ENCODE measurements around the gene CTAG1A. TPM values are rescaled to one million over a fixed set of nuclear protein-coding genes. Genes with fewer than 3 reads are reported as not detected.

The CTAG1A gene
- total RNA-seq, 1 experiment from 2014 or later = not detected

- Mint-ChIP-seq H3K36me3 (ENCODE audit: insufficient read depth in 1 of 3, low read depth in 3 of 3) (peaks cover 11 to 16% (median 11%) of the 10 kb centered on the region in 3 experiments), H3K9me3 (peaks cover 75 to 80% of the 10 kb centered on the region in 2 experiments), H3K27ac (no peak overlapping the region), H3K4me3 (no peak overlapping the region), H3K27me3 (ENCODE audit: low read depth) (peaks cover 2% of the 10 kb centered on the region), H3K4me1 (peaks cover 5 to 11% of the 10 kb centered on the region in 2 experiments)
- Histone ChIP-seq H3K9me3 (ENCODE audit: control insufficient read depth, low read depth, low read length) (peaks cover 61% of the 10 kb centered on the region), H3K14ac (ENCODE audit: insufficient read depth, low read length) (no peak overlapping the region), H3K4me1 (ENCODE audit: insufficient read depth, low read length) (no peaks in the 10 kb centered on the region), H4K91ac (ENCODE audit: insufficient read length, low read depth, low read length) (no peak overlapping the region), H3K9ac (ENCODE audit: extremely low read depth, insufficient read length, low read length) (no peak overlapping the region), H2AFZ (ENCODE audit: low read length) (no peak overlapping the region), H3K79me2 (ENCODE audit: insufficient read depth, low read length) (no peaks in the 10 kb centered on the region), H3K27ac (ENCODE audit: insufficient read length, low read depth, low read length) (no peak overlapping the region), H4K20me1 (ENCODE audit: control insufficient read depth, insufficient read depth, insufficient read length) (no peaks in the 10 kb centered on the region), H3K79me1 (ENCODE audit: insufficient read depth, low read depth, low read length, poor library complexity, severe bottlenecking) (no peaks in the 10 kb centered on the region), H2BK15ac (ENCODE audit: low read depth, low read length) (no peak overlapping the region), H2BK12ac (ENCODE audit: insufficient read length, low read depth, low read length) (no peak overlapping the region), H2AK5ac (ENCODE audit: insufficient read length, low read length) (no peak overlapping the region), H4K5ac (ENCODE audit: insufficient read length, low read depth, low read length) (no peak overlapping the region), H3K4ac (ENCODE audit: low read depth, low read length) (no peak overlapping the region), H3K4me2 (ENCODE audit: insufficient read depth, insufficient read length, low read length) (no peak overlapping the region), H2BK120ac (ENCODE audit: low read depth, low read length, poor library complexity, severe bottlenecking) (no peak overlapping the region), H3T11ph (ENCODE audit: low read length) (no peak overlapping the region), H3K27me3 (ENCODE audit: insufficient read depth, low read length) (no peaks in the 10 kb centered on the region), H3K18ac (ENCODE audit: insufficient read length, low read depth, low read length) (no peak overlapping the region), H3K56ac (ENCODE audit: insufficient read length, low read depth, low read length) (no peak overlapping the region), H4K8ac (replicated peaks; ENCODE audit: insufficient read length, low read depth, low read length) (no peak overlapping the region), H2BK20ac (ENCODE audit: low read depth, low read length, poor library complexity, severe bottlenecking) (no peak overlapping the region), H3K23ac (ENCODE audit: insufficient read length, low read depth, low read length) (no peak overlapping the region), H2BK5ac (ENCODE audit: insufficient read length, low read length) (no peak overlapping the region), H3K23me2 (ENCODE audit: insufficient read length, low read depth, low read length, poor library complexity, severe bottlenecking) (no peaks in the 10 kb centered on the region)
- TF ChIP-seq CTCF (conservative IDR thresholded peaks at IDR 0.05) = no peak
- DNase-seq = no peak
- WGBS (ENCODE audit: extremely low coverage, insufficient read length, low lambda C conversion rate) = no CpG with 5 or more reads among the region's 13 CpGs
Observed at GRCh38 chrX:154602226-154602625, 17.3 kb downstream of the CTAG1A start.
